AG04449 (cell line): ENCODE measurements around the gene DOCK2.

Experiments
- CTCF ChIA-PET: fragments of 350-600 bp; formaldehyde crosslinking; extraction: SDS; loops from one replicate; lab custom pipeline; 2021; ENCODE audit warnings: antibody characterized with exemption; lab: Yijun Ruan, JAX
- POLR2A ChIA-PET: fragments of 400-600, 350-600 bp; formaldehyde crosslinking; extraction: SDS; loops from one replicate; lab custom pipeline; 2020; ENCODE audit warnings: antibody characterized with exemption, inconsistent platforms; lab: Yijun Ruan, JAX
- DNase-seq: peaks from one replicate; pipeline ENCODE4 v3.0.0-alpha.2; 2010; ENCODE audit warnings: low read depth, low spot score
- H3K4me3 ChIP-seq: 2 replicates; pipeline ENCODE4 v1.5.1; 2011; ENCODE audit warnings: low read depth, mild to moderate bottlenecking, control low read depth, low read length
- CTCF ChIP-seq: IDR thresholded peaks from one replicate; pipeline ENCODE4 v1.5.1; 2011; ENCODE audit warnings: mild to moderate bottlenecking, moderate library complexity, low read length, control low read depth, inconsistent platforms; ENCODE audit not compliant: insufficient read depth; ENCODE audit errors: missing control alignments

Gene DOCK2

GRCh38 chr5:169862391-169862811 is 225.3 kb downstream of the DOCK2 start:
- no peak for DNase-seq
- ChIA-PET POLR2A (no interaction called here), CTCF (interaction anchor here (1.5 kb wide), 1 partner anchor 118 kb away, joined by 7 read pairs; the partner anchor contains the start of gene INSYN2B)
- TF ChIP-seq CTCF = no peak
- H3K4me3 ChIP-seq = no peak overlapping the region

GRCh38 chr5:169864483-169864882 is 227.4 kb downstream of the DOCK2 start:
- CTCF ChIA-PET = no interaction called here
- no peak for DNase-seq
- POLR2A ChIA-PET = no interaction called here
- TF ChIP-seq CTCF = no peak
- no peak overlapping the region for H3K4me3 ChIP-seq

GRCh38 chr5:169867347-169867746 is 230.3 kb downstream of the DOCK2 start:
- CTCF ChIA-PET = no interaction called here

GRCh38 chr5:169869066-169869465 is 232.0 kb downstream of the DOCK2 start:
- POLR2A ChIA-PET = no interaction called here
- TF ChIP-seq CTCF = no peak
- CTCF ChIA-PET = interaction anchor here (2.2 kb wide), 1 partner anchor 111 kb away, joined by 8 read pairs; the partner anchor contains the start of gene INSYN2B

More at GRCh38 chr5:169867347-169867746, 230.3 kb downstream of the DOCK2 start:
- no peak for DNase-seq
- H3K4me3 ChIP-seq = no peak overlapping the region
- POLR2A ChIA-PET = no interaction called here
- no peak for TF ChIP-seq CTCF

GRCh38 chr5:169870211-169870610 is 233.1 kb downstream of the DOCK2 start:
- no peak for DNase-seq
- ChIA-PET POLR2A (no interaction called here), CTCF (no interaction called here)
- H3K4me3 ChIP-seq = no peak overlapping the region
- TF ChIP-seq CTCF = no peak

More at GRCh38 chr5:169869066-169869465, 232.0 kb downstream of the DOCK2 start:
- DNase-seq = no peak
- no peak overlapping the region for H3K4me3 ChIP-seq

DNA sequence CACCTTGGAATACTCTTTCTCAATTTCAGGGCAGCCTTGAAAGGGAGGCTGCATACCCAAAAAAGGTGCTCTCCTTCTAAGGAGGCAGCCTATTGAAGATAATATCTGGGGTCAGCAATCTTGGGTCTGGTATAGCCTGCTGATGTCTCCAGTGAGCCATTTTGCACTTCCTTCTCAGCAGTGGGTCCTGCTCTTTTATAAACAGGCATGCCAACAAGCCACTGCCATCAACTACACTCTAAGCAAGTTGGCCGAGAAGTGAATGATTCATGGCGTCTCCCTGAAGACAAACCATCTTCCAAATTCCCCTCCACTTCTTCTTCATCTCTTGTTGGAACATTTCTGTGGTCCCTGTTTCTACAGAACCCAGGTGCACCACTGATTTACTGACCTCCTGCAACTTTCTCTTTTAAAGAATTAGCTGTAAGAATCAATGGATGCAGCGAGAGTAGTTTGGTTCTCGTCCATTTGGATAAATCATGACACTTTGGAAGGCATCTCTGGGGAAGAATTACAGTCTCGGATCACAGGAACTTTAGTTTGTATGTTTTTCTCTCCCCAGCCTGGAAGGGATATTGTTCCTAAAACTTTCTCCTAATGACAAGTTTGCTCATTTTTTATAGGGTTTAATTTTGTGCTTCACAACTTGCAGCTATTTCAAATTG is 234.9 kb downstream of the DOCK2 start:
- ChIA-PET CTCF (no interaction called here), POLR2A (no interaction called here)
- no peak for DNase-seq
- H3K4me3 ChIP-seq = no peak overlapping the region
- TF ChIP-seq CTCF = no peak
